Endothelial cell of umbilical vein (primary cell): Measurements from ENCODE around the gene KAZN. TPM values are rescaled to one million over a fixed set of nuclear protein-coding genes. Genes with fewer than 3 reads are reported as not detected.

Source experiments
- BruUV-seq: library from RNA; stranded (reverse); fragments of 400-500 nt; replicated peaks from 2 replicates; lab custom pipeline; 2021; lab: Mats Ljungman, UMichigan
- CTCF ChIA-PET: fragments of 300-600, 350-600 bp; sonication (Branson Sonifier 250); formaldehyde crosslinking; loops from one replicate; lab custom pipeline; 2021; ENCODE audit warnings: antibody characterized with exemption, inconsistent platforms; lab: Charles Lee
- POLR2A ChIA-PET: fragments of 300-600, 350-600 bp; sonication (Branson Sonifier 250); formaldehyde crosslinking; loops from one replicate; lab custom pipeline; 2021; ENCODE audit warnings: antibody characterized with exemption, inconsistent platforms; lab: Charles Lee
- DNase-seq: peaks from one replicate; pipeline ENCODE4 v3.0.0-alpha.2; 2011; ENCODE audit warnings: low read depth, low spot score
- FAIRE-seq: peaks from 2 replicates; lab custom pipeline; 2011; peaks lifted over from hg19 to GRCh38; lab: Jason Lieb, UNC
- H2AFZ ChIP-seq: 2 replicates; pipeline ENCODE4 v1.6.0; 2012; ENCODE audit warnings: low read depth, low read length, control low read depth, inconsistent platforms
- H3K27ac ChIP-seq: 2 replicates; pipeline ENCODE4 v1.5.1; 2011; ENCODE audit warnings: low read depth, mild to moderate bottlenecking, control low read depth, low read length, moderate library complexity; ENCODE audit not compliant: insufficient read depth
- H3K27me3 ChIP-seq, 2 experiments: 2 replicates each; pipeline versions ENCODE4 v1.6.0 to v1.6.1; 2011; ENCODE audit warnings: low read length in 2 of 2, mixed read lengths in 1 of 2; ENCODE audit not compliant: control insufficient read depth in 2 of 2, insufficient read depth in 2 of 2
- H3K36me3 ChIP-seq, 2 experiments: 2 replicates in 1 of 2; 3 replicates in 1 of 2; pipeline ENCODE4 v1.5.1; 2011; ENCODE audit warnings: low read length in 2 of 2, mild to moderate bottlenecking in 1 of 2, moderate library complexity in 1 of 2; ENCODE audit not compliant: control insufficient read depth in 2 of 2, insufficient read depth in 2 of 2; ENCODE audit errors: extremely low read depth in 1 of 2
- H3K4me1 ChIP-seq: 3 replicates; pipeline ENCODE4 v1.5.1; 2011; ENCODE audit warnings: mild to moderate bottlenecking, low read length; ENCODE audit not compliant: control insufficient read depth, insufficient read depth; ENCODE audit errors: extremely low read depth
- H3K4me2 ChIP-seq: 2 replicates; pipeline ENCODE4 v1.6.1; 2011; ENCODE audit warnings: low read length, control low read depth, mixed read lengths; ENCODE audit not compliant: insufficient read depth
- H3K4me3 ChIP-seq, 3 experiments: fragments of 200-600 bp in 1 of 3; sonication (generic), shearing (Covaris generic) in 1 of 3; replicated peaks in 1 of 3; 2 replicates each; pipeline ENCODE4 v1.5.1; 2011 to 2016; ENCODE audit warnings: control low read depth in 3 of 3, low read length in 3 of 3, mild to moderate bottlenecking in 2 of 3, inconsistent platforms in 1 of 3, low read depth in 1 of 3, moderate library complexity in 1 of 3; ENCODE audit not compliant: insufficient read depth in 1 of 3
- H3K79me2 ChIP-seq: 2 replicates; pipeline ENCODE4 v1.6.0; 2012; ENCODE audit warnings: low read length, inconsistent platforms; ENCODE audit not compliant: control insufficient read depth, insufficient read depth
- H3K9ac ChIP-seq: replicated peaks from 2 replicates; pipeline ENCODE3; 2011; ENCODE audit warnings: low read length, control low read depth; ENCODE audit not compliant: insufficient read depth; ENCODE audit errors: extremely low read depth
- H3K9me1 ChIP-seq: replicated peaks from 3 replicates; pipeline ENCODE4 v1.6.0; 2011; ENCODE audit warnings: mild to moderate bottlenecking, low read length; ENCODE audit not compliant: control insufficient read depth, insufficient read depth; ENCODE audit errors: extremely low read depth
- H3K9me3 ChIP-seq: replicated peaks from 2 replicates; pipeline ENCODE4 v1.5.1; 2012; ENCODE audit warnings: low read length, inconsistent platforms; ENCODE audit not compliant: control insufficient read depth, insufficient read depth
- H4K20me1 ChIP-seq: replicated peaks from 2 replicates; pipeline ENCODE3; 2011; ENCODE audit warnings: mild to moderate bottlenecking, low read length; ENCODE audit not compliant: control insufficient read depth, insufficient read depth; ENCODE audit errors: extremely low read depth
- CTCF ChIP-seq, 2 donors: IDR thresholded peaks; 1 replicate in 1 of 2; 2 replicates in 1 of 2; pipeline ENCODE4 v1.5.1; 2011; ENCODE audit warnings: low read length in 2 of 2, mild to moderate bottlenecking in 2 of 2, moderate library complexity in 2 of 2, control low read depth in 1 of 2, inconsistent platforms in 1 of 2, low read depth in 1 of 2; ENCODE audit not compliant: insufficient read depth in 1 of 2; ENCODE audit errors: extremely low read depth in 1 of 2
- EZH2 ChIP-seq: IDR thresholded peaks from 2 replicates; pipeline ENCODE4 v1.6.1; 2012; ENCODE audit warnings: borderline replicate concordance, low read depth, mild to moderate bottlenecking, moderate library complexity, low read length, inconsistent platforms; ENCODE audit not compliant: severe bottlenecking
- FOS ChIP-seq: IDR thresholded peaks from 2 replicates; pipeline ENCODE4 v1.6.1; 2011; ENCODE audit warnings: mild to moderate bottlenecking, low read length, moderate library complexity, borderline replicate concordance; ENCODE audit not compliant: insufficient read depth
- GATA2 ChIP-seq: IDR thresholded peaks from 2 replicates; pipeline ENCODE4 v1.7.0; 2011; ENCODE audit warnings: low read depth, mild to moderate bottlenecking, moderate library complexity, mixed read lengths, low read length; ENCODE audit not compliant: insufficient read length, insufficient read depth
- JUN ChIP-seq: IDR thresholded peaks from 2 replicates; pipeline ENCODE4 v1.6.1; 2011; ENCODE audit warnings: borderline replicate concordance, low read depth; ENCODE audit not compliant: insufficient read length, insufficient read depth
- MAX ChIP-seq: IDR thresholded peaks from 2 replicates; pipeline ENCODE4 v1.6.1; 2011; ENCODE audit not compliant: insufficient read depth, insufficient read length
- MYC ChIP-seq: IDR thresholded peaks from one replicate; pipeline ENCODE4 v1.6.1; 2011; ENCODE audit warnings: mild to moderate bottlenecking, low read depth, low read length
- POLR2A ChIP-seq: IDR thresholded peaks from 2 replicates; pipeline ENCODE4 v1.6.1; 2012; ENCODE audit warnings: low read depth, mild to moderate bottlenecking, control low read depth, low read length
- POLR2AphosphoS5 ChIP-seq: IDR thresholded peaks from 2 replicates; pipeline ENCODE4 v1.6.1; 2012; ENCODE audit warnings: low read depth, mild to moderate bottlenecking, control low read depth, low read length, moderate library complexity; ENCODE audit not compliant: insufficient read depth
- dilution Hi-C: fragments of 300-500 bp; cut with MboI; formaldehyde crosslinking; loops from one replicate; pipeline ENCODE4 v1.15.0; 2019; ENCODE audit warnings: low sequenced_read_pairs; ENCODE audit not compliant: extremely low pct_ligation_motif_present
- intact Hi-C: fragments of 100-400 bp; cut with micrococcal nuclease; formaldehyde crosslinking; loops from one replicate; pipeline ENCODE4 v1.10.0; 2022
- polyA plus RNA-seq, 4 experiments: library from polyadenylated mRNA; depleted of rRNA in 3 of 4; stranded (reverse) in 3 of 4; unstranded in 1 of 4; fragments of >200 nt; gene quantifications; 2 replicates each; pipeline versions ENCODE4 v1.2.1 to v1.2.3, GENCODE V29; 2011 to 2012; ENCODE audit warnings: missing spikeins in 1 of 4
- total RNA-seq: library from RNA; stranded (reverse); gene quantifications from 2 replicates; pipeline ENCODE4 v1.2.3, GENCODE V29; 2021

KAZN gene
- total and polyA plus RNA-seq, 2 donors (not counting 3 experiments of a cell fraction or from before 2014, with no cell fraction given) = 1.6 to 5.8 TPM

- H4K20me1 ChIP-seq = no peaks in the 10 kb centered on the region
- ChIA-PET POLR2A (no interaction called here), CTCF (no interaction called here)
- H3K27ac ChIP-seq = no peak overlapping the region
- H3K9ac ChIP-seq = no peak overlapping the region
- TF ChIP-seq MYC (no peak), CTCF (IDR thresholded peaks at IDR 0.05; ENCODE audit: extremely low read depth in 1 of 2, insufficient read depth in 1 of 2, low read depth in 1 of 2, low read length in 2 of 2) (no peak), MAX (no peak), JUN (no peak), FOS (no peak), GATA2 (no peak), POLR2A (no peak), EZH2 (no peak), POLR2AphosphoS5 (no peak)
- FAIRE-seq (no peak), DNase-seq (no peak)
- no peaks in the 10 kb centered on the region for H3K27me3 ChIP-seq
- H3K9me1 ChIP-seq = no peaks in the 10 kb centered on the region
- no peak overlapping the region for H3K4me2 ChIP-seq
- no peak overlapping the region for H3K4me3 ChIP-seq
- intact Hi-C loops = no loop called here
- no TSS peak for BruUV-seq
- H3K4me1 ChIP-seq = no peaks in the 10 kb centered on the region
- H2AFZ ChIP-seq = no peak overlapping the region
- no peaks in the 10 kb centered on the region for H3K79me2 ChIP-seq
- dilution Hi-C loops = no loop called here
- no peaks in the 10 kb centered on the region for H3K36me3 ChIP-seq
- H3K9me3 ChIP-seq = no peaks in the 10 kb centered on the region
Measured at GRCh38 chr1:14786681-14787080, 188.2 kb downstream of the KAZN start.
